Cardiac fibroblast (primary cell): Measurements from ENCODE around the gene ECT2L.

Source experiments
- DNase-seq, 2 donors: peaks; one replicate each; pipeline versions ENCODE4 v3.0.0 to v3.0.0-alpha.2; 2010; ENCODE audit warnings: low read depth in 2 of 2
- H3K4me3 ChIP-seq, 2 donors: replicated peaks in 1 of 2; 1 replicate in 1 of 2; 2 replicates in 1 of 2; pipeline ENCODE4 v1.5.1; 2011; ENCODE audit warnings: low read depth in 2 of 2, low read length in 2 of 2, mild to moderate bottlenecking in 2 of 2, moderate library complexity in 1 of 2
- TF ChIP-seq, protein P1 (sequence below): IDR thresholded peaks from one replicate; pipeline ENCODE4 v1.5.1; 2011; ENCODE audit warnings: low read depth, mild to moderate bottlenecking, low read length, inconsistent platforms

Gene ECT2L

GRCh38 chr6:138805016-138805765 lies 9.3 kb downstream of the ECT2L start:
- DNase-seq = peak; percentile 41 to 76
- H3K4me3 ChIP-seq = no peak overlapping the region
- TF ChIP-seq, protein P1, sequence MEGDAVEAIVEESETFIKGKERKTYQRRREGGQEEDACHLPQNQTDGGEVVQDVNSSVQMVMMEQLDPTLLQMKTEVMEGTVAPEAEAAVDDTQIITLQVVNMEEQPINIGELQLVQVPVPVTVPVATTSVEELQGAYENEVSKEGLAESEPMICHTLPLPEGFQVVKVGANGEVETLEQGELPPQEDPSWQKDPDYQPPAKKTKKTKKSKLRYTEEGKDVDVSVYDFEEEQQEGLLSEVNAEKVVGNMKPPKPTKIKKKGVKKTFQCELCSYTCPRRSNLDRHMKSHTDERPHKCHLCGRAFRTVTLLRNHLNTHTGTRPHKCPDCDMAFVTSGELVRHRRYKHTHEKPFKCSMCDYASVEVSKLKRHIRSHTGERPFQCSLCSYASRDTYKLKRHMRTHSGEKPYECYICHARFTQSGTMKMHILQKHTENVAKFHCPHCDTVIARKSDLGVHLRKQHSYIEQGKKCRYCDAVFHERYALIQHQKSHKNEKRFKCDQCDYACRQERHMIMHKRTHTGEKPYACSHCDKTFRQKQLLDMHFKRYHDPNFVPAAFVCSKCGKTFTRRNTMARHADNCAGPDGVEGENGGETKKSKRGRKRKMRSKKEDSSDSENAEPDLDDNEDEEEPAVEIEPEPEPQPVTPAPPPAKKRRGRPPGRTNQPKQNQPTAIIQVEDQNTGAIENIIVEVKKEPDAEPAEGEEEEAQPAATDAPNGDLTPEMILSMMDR = no peak

DNA sequence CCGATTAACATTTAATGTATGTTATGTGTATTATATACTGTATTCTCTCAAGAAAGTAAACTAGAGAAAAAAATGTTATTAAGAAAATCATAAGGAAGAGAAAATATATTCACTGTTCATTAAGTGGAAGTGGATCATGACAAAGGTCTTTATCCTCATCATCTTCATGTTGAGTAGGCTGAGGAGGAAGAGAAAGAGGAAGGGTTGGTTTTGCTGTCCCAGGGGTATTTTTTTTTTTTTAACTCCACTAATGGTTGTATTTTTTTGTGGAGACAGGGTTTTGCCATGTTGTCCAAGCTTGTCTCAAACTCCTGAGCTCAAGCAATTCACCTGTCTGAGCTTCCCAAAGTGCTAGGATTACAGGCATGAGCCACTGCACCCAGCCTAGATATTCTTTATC lies 11.0 kb downstream of the ECT2L start:
- no peak overlapping the region for H3K4me3 ChIP-seq
- DNase-seq = no peak
- TF ChIP-seq, protein P1 = no peak

- TF ChIP-seq, protein P1 = no peak
- H3K4me3 ChIP-seq = no peak overlapping the region
- DNase-seq = no peak
Measured at GRCh38 chr6:138809677-138810076, 13.8 kb downstream of the ECT2L start.

DNA sequence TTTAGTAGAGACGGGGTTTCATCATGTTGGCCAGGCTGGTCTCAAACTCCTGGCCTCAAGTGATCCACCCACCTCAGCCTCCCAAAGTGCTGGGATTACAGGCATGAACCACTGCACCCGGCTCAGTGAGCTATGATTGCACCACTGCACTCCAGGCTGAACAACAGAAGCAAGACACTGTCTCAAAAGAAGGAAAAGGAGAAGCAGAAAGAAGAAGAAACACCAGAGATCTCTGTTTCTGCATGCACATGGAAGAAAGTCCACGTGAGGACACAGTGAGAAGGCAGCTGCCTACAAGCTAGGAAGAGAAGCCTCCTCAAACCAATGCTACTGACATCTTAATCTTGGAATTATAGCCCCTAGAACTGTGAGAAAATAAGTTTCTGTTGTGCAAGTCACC lies 16.0 kb downstream of the ECT2L start:
- TF ChIP-seq, protein P1 = no peak
- no peak for DNase-seq
- H3K4me3 ChIP-seq = no peak overlapping the region

GRCh38 chr6:138814179-138814834 lies 18.4 kb downstream of the ECT2L start:
- no peak overlapping the region for H3K4me3 ChIP-seq
- no peak for DNase-seq
- TF ChIP-seq, protein P1 = no peak

GRCh38 chr6:138815221-138815620 lies 19.3 kb downstream of the ECT2L start:
- no peak for DNase-seq
- no peak overlapping the region for H3K4me3 ChIP-seq
- TF ChIP-seq, protein P1 = no peak
